A204.1 (cell line): Measurements from ENCODE around the gene FOXD4L3.
"Not testable (repeated sequence)": the region's sequence is repeated elsewhere in the genome, so short reads cannot be mapped to it uniquely, and the experiment has no call there.

Source experiments
- FAIRE-seq: peaks from 2 replicates; lab custom pipeline; 2012; peaks lifted over from hg19 to GRCh38; lab: Jason Lieb, UNC

FOXD4L3 gene

DNA sequence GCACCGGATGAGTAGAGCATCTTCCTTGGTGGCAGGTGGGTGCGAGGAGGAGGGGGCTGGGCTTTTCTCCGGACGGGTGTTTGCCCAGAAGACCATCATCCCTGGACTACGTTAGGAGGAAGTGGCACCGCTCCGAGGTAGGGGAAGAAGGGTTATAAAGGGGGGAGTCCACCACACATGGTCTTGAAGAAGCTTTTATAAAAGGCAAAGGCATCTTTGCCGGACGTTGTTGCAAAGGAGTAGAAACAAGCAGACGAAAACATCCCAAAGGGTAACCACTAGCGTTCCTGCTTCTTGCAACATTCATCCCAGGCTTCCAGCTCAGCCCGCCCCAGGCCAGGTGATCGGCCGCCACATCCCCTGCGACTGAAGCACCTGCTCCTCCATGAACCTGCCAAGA, at the start of gene FOXD4L3:
TSS of gene FOXD4L3 (plus strand) at position 301 of the 400 bp plus-strand sequence. CDS start at position 386, 85 bp downstream.
- FAIRE-seq = not testable (repeated sequence)

DNA sequence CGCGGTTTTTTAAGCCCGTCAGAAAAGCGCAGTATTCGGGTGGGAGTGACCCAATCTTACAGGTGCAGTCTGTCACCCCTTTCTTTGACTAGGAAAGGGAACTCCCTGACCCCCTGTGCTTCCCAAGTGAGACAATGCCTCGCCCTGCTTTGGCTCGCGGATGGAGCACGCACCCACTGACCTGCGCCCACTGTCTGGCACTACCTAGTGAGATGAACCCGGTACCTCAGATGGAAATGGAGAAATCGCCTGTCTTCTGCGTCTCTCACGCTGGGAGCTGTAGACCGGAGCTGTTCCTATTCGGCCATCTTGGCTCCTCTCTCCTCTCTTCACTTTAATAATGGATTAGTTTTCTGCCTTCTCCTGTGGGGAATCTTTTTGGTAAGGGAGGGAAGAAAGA, 21.6 kb upstream of the FOXD4L3 start:
- not testable (repeated sequence) for FAIRE-seq

DNA sequence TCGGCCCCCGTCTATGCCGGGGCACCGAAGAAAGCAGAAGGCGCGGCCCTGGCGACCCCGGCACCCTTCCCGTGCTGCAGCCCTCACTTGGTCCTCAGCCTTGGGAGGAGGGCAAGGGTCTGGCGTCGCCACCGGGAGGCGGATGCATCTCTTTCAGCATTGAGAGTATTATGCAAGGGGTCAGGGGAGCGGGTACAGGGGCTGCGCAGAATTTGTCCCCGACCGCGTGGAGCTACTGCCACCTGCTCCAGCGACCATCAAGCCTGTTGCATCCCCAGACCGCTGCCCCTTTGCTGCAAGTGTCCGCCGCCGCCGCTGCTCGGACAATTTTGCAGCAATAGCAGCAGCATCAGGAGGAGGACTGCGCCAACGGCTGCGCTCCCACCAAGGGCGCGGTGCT, 1.1 kb downstream of the FOXD4L3 start:
- FAIRE-seq = not testable (repeated sequence)

DNA sequence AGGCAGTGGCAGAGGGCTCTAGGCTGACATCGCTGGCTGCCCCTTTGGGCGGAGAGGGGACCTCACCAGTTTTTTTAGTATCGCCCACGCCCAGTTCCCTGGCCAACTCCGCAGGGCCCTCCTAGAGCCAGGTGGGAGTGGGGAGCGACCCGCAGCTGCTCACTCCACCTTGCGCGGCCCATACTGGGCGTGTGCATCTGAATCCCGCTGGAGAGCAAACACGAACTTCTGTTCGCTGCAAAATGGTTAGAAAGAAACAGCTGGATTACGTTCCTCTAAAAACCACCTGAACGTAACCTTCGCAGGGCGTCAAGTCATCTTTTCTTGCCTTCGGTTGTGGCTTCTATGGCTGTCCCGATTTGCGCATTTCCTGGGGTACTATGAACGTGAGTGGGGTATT, 1.5 kb downstream of the FOXD4L3 start:
- FAIRE-seq = not testable (repeated sequence)

DNA sequence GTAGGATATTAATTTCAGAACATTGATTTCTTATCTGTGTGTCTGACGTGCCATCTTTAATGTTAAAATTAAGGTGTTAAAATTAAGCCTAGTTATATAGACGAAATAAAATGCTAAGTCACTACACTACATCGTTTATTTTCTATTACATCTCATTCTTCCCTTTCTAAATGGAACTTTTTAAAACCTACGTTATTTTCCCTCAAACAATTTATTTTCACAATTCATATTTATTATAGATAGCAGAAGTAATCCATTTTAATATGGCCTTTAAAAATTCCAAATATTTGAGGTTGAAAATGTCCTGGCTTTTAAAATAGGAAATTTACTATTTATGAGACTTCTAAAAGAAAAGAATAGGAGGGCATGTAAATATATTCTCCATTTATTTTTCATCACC, 2.1 kb downstream of the FOXD4L3 start:
- FAIRE-seq = not testable (repeated sequence)

DNA sequence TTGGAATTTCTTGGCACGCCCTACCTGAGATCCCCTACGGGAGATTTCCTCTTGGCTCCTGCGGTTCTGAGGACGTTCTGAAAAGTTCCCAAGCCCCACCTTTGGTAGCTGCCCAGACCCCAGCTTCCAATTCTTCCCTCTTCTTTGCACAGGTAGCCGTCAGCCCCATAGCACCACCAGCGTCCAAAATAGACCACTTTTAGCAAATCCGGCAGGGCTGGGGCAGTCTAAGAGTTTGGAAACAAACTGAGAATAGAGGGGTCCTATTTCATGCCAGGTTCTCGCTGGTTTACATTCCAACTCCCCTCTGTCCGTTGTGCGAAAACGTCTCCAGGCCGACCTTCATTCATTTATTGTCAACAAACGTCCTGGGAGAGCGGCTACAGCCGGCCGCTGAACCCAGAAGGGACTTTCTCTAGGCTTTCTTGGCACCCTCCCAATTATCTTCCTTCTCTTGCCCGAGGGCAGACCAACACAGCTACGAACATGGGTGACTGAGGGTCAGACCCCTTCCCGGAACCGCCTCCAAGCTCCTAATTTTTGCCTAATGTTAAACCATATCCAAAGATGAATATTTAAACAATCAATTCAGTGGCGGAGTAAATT, 3.1 kb downstream of the FOXD4L3 start:
- FAIRE-seq = not testable (repeated sequence)

DNA sequence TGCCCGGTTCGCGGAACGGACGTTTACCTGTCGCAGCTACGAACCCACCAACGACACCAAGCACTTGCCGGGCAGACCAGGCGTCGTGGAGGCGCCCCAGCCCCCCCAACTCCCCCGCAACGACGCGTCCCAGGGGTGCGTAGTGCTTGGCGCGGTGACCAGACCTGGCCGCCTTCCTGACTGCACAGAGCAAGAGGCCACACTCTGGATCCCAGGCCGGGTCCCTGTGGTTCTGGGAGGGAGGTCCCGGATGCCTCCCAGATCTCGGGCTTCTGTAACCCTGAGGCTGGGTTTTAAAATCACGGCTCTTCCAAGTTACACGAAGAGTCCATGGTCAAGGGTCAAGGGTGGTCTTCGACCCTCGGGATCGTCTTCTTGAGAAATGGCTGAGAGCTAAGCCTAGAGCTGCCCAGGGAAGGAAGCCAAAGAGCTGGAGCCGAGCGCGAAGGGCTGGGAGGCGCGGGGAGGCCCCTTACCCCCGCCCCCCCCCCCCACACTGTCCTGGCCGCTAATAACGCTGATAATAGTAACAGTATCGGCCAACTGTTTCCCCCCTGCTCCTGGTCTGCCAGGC, 3.8 kb downstream of the FOXD4L3 start:
- FAIRE-seq = not testable (repeated sequence)

DNA sequence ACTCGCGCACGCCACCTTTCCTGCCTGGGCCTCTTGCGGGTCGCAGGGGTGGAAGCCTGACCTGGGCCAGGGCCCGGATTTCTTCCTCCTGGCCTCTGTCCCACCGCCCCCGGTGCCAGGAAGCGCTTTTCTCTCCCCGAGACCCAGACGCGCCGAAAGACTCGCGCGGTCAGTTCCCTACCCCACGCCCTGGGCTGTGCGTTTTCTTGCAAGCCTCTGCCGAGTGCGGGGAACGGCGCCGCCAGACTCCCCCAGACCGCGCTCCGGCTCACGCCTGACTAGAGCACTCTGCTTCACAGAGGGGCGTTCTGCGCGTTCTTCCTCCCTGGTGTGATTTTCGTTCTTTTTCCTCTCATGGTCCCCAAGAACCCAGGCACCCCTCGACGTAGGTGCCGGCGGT, 4.5 kb downstream of the FOXD4L3 start:
- FAIRE-seq = not testable (repeated sequence)

DNA sequence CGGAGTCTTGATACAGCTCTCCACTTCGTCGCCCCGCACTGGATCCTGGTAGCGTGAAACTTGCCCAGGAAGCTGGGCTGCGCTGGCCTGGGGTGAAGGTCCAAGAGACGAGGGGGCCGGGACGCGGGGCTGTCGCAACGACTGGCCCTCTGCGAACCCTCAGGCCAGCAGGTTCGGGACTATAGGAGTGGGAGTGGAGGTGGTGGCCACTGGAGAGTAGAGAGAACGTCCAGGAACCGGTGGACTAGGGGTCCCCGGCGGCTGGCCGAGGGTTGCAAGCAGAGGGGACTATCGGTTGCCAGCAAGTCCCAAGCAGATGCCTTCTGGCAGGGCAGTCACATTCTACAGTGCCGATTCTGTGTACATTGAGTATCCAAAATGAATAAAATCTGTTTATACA, 5.0 kb downstream of the FOXD4L3 start:
- not testable (repeated sequence) for FAIRE-seq

DNA sequence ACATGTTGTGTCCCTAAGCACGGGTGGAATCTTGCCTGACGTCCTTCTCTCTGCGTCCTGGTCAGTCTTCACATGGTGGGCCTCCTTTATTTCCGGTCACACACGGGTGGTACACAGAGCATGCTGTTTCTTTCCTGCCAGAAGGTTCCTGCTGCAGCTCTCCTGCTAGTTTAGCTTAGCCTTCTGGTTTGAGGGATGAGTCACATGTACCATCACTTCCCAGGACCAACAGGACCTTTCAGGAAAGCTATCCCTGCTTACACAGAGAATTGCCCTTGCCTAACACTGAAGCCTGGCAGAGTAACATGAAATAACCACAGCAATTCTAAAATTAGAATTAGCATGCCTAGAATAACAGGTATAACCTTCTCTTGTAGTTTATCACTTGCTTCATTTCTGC, 8.5 kb downstream of the FOXD4L3 start:
- not testable (repeated sequence) for FAIRE-seq

DNA sequence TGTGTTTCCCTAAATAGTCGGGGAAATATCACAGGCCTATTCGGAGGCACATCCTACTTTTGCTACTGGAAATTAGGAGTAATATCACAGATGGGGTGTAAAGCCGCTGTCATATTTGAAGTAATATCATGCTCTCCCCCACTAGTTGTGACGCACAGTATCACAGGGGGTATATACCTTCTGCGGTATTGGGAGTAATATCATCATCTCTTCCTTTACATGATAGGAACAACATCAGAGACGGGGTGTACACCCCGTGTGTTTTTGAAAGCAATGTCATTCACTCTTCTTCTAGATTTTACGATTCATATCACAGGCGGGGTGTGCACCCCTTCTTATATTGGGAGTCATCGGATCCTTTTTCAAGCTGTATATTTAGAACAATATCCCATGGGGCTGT, 15.5 kb downstream of the FOXD4L3 start:
- FAIRE-seq = not testable (repeated sequence)

DNA sequence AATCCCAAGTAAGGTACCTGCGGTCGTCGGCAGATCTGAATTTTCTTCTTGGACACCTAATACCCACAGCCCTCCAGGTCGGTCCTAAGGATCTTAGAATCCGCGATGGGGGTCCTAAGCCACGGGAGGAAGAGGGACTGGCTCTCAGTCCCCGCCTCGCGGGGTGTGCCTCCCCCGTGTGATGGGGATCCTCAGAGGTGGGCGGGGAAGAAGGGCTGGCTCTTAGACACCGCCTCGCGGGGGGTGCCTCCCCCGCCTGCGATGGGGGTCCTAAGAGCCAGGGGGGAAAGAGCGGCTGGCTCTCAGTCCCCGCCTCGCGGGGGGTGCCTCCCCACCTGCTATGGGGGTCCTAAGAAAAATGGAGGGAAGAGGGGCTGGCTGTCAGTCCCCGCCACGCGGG, 21.1 kb downstream of the FOXD4L3 start:
- FAIRE-seq = not testable (repeated sequence)

DNA sequence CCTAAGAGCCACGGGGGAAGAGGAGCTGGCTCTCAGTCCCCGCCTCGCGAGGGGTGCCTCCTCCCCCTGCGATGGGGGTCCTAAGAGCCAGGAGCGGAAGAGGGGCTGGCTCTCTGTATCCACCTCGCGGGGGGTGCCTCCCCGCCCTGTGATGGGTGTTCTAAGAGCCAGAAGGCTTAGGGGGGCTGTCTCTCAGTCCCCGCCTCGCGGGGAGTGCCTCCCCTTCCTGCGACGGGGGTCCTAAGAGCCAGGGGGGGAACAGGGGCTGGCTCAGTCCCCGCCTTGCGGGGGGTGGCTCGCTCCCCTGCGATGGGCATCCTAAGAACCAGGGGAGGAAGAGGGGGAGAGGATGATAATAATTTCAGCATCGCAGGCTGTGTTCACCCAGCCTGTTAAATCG, 21.9 kb downstream of the FOXD4L3 start:
- not testable (repeated sequence) for FAIRE-seq

DNA sequence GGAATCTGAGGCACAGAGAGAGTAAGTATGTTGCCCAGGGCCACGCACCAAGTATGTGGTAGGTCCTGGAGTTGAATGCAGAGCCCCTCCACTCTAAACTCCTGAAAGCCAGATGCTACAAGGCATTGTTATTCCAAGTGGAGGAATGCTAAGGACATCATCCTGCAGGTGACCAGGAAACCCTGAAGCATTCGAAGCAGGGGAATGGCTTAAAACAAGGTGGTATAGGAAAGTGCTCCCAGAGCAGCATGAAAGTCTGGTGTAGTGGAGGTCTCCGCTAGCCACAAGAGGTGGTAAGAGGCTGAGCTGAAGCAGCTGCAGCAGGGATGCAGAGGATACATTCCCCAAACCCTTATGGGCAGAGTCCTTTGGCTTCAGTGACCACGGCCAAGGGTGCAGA, 26.4 kb downstream of the FOXD4L3 start:
- not testable (repeated sequence) for FAIRE-seq

DNA sequence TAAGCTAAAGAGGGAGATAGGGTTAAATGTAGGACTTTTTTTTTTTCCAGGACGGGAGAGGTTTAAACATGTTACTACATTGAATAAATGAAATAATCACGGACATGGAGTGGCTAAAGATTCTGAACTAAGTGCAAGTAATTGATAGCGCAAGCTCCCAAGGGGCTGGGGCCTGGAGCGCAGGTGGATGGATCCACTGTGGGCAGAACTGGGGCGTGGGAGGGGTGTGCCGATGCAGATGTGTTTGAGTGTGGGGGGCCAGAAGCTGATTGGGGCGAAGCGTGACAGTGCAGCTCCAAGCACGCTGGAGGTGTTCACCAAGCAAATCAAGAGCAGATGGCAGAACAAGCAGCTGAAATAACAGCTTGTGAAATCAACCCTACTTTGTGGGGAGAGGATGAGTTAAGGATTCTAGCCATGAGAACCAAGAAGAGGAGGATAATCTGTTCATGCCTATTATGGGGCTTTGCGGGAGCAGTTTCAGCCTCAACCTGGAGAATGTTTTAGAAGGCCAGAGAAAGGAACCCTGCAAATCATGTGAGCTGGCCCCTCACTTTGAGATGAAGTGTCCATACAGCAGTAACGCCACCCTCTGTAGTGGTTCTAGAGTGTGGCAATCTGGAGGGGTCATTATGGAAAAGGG, 28.0 kb downstream of the FOXD4L3 start:
- not testable (repeated sequence) for FAIRE-seq

DNA sequence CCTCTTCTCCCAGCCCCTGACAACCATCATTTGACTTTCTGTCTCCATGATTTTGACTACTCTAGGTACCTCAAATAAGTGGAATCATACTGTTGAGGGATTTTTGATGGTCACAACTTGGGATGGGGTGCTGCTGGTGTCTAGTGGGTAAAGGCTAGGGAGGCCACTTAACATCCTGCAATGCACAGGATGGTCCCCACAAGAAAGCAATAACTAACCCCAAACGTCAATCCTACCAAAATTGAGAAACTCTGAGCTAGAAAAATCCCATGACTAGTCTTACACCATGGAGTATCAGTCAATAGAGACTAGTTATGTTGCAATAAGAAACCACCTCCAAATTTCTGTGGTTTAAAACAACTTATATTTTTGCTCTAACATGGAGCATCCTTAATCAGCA, 29.5 kb downstream of the FOXD4L3 start:
- FAIRE-seq = not testable (repeated sequence)

DNA sequence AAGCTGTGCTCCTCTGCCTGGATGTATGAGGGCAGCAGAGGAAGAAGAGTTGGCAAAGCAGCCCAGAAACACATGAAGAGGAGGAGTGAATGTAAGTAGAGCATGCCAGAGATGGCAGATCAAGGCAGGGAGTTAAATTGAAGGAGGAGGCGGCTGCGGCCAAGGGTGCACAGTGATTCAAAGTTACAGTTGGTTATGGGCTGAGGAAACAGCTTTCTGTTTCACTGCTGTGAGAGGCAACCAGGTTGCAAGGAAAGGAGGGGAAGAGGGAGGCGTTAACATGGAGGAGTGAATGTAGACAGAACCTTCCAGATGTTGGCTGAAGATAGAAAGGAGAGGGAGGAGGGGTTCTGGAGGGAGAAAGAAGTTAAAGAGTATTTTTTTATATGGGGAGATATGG, 33.3 kb downstream of the FOXD4L3 start:
- FAIRE-seq = not testable (repeated sequence)

DNA sequence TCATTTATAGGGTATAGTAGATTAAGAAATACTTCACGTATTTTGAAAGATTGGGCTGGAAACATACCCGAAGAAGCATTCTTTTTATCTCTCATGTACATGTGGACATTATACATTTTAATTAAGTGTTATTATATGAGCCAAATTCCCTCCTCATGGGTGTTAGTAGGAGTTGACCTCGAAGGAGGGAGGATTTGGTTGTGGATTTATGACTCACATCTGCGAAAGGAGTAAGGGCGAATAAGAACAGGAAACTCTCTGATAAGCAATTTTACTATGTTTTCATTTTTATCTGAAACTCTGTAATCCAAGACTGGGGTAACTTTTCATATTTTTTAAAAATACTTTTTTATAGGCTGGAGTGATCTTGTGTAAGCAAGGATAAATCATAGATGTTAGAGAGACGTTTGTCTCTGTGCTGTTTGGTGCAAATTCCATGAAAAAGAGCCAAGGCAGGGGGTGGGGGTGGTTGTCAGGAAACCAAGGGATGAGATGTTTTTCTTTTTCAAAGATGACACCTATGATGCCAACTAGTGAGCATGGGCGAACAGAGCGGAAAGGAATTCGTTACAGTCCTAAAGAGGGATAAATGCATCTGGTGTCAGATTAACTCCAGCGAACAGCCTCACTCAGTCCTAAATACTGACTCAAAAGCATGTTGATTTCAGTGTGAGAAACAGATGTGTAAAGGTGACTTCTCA, 34.1 kb downstream of the FOXD4L3 start:
- FAIRE-seq = not testable (repeated sequence)

DNA sequence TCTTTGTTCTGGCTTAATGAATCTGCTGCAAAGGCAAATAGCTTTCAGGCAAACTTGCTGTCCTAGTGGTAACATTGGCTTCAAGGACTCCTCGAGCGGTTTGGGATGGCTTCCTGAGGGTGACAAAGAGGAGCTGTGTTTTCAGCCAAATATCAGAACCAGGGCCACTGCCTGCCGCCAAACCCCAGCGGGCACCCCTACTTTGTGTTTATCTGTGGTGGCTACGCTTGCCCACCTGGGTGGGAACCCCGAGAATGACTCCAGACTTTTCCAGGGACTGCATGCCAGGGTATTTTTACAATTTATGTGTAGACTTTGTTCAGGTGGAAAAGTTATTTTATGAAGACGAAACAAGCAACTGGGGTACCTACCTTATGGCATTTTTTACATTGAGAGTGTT, 35.3 kb downstream of the FOXD4L3 start:
- FAIRE-seq = not testable (repeated sequence)

DNA sequence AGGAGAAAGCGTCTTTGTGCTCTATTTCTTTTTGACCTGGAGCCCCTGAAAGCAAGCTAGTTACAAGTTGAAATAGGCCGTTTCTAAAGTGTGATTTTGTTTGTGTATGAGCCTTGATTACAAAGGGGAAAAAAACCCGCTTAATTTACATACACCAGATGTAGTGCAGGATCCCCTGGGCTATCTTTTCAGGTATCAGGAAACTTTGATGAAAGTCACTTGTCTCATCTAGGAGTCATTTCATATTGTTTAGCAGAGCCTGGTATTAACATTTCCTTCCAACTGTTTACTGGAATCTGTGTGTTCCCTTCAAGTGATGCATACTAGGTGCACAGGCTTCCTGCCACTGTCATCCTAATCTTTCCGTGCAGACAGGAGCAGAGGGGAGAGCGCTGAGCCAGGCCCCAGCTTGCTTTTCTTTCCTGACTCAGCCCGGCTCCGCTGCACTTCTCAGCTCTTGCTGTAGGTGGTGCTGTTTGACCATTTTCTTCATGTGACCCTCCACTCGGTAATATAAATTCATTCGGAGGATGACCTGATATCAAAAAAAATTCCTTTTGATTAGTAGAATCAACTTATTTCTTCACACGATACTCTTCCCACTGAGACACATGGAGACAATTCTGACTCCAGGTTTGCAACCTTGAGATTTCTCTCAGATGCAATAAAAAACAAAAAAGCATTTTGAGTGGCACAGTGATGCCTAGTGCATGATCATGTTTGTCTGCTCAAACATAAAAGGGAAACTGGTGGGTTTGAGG, 39.8 kb downstream of the FOXD4L3 start:
- not testable (repeated sequence) for FAIRE-seq

DNA sequence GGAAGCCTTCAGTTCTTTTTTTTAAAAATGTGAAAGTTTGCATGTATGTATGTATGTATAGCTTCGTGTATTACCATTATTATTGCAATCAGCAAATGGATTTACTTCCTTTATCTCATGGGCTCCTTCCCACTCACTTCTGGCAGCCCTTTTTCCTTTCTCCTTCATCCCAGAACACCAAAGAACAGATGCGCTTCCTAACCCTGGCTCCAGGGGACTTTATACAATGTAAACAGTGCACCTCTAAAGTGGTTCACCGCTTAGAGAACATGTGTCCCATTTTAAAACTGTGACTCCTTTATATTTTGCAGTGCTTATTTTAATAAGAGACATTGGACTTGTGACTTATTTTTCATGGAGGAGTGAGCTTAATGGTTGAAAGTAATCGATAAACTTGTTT, 40.6 kb downstream of the FOXD4L3 start:
- not testable (repeated sequence) for FAIRE-seq

DNA sequence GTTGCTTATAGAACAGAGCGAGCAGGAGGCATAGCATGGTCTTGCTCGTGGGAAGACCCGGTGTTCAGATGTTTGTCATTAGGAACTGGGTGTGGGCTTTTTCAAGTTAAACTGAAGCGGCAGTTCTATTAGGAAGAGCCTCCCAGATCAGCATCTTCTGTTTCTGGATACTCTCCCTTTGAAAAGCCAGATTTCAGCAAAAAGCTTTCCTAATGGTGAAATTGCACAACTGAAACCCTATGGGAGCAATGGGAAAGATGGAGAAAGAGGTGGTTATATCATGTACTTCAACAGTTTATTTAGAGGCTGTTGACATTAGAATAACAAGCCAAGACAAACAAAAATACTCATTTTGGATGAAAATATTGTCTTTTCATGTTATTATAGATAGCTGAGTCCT, 41.3 kb downstream of the FOXD4L3 start:
- FAIRE-seq = not testable (repeated sequence)
